ENCODE results near the gene TIAM1.

TIAM1 gene

DNA sequence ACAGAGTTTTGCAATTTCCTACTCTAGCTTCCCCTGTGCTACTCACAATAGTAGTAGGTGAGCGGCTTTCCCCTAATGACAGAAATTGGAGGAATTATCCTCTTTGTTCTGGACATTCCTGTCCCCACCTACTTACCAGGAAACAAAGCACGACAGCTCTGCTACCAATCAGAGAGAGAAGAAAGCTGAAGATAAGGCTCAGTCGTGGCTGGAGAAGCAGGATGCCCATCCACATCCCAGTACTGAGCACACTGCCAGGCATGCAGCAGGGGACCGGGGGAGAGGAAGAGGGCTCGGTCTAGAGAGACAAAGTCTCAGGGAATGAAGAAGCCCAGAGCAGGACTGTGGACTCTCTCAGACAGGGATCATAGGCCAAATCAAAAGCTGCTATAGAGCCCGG, 171.7 kb downstream of the TIAM1 start:
- no peaks in the 10 kb centered on the region for H3K9me3 ChIP-seq (ENCODE audit: insufficient read depth, low read length)
- H3K36me3 ChIP-seq (ENCODE audit: low read length): no peaks in the 10 kb centered on the region
- no peak overlapping the region for H3K4me2 ChIP-seq (ENCODE audit: low read depth, low read length, poor library complexity, severe bottlenecking)
- TF ChIP-seq CTCF (IDR thresholded peaks at IDR 0.05; ENCODE audit: insufficient read depth, low read length, poor library complexity, severe bottlenecking): no peak
- no peak for TF ChIP-seq EZH2phosphoT487 (conservative IDR thresholded peaks at IDR 0.05; ENCODE audit: low read length)
- no peaks in the 10 kb centered on the region for H3F3A ChIP-seq (ENCODE audit: insufficient read depth)
- no peaks in the 10 kb centered on the region for H4K20me1 ChIP-seq (ENCODE audit: low read depth, low read length)
- H3K27ac ChIP-seq (ENCODE audit: low read depth, low read length): no peak overlapping the region
- H2AFZ ChIP-seq (ENCODE audit: low read depth, low read length, severe bottlenecking): no peak overlapping the region
- no peaks in the 10 kb centered on the region for H3K79me2 ChIP-seq (ENCODE audit: insufficient read depth, low read length)
- no peak overlapping the region for H3K9ac ChIP-seq (ENCODE audit: low read length)
- H3K27me3 ChIP-seq (ENCODE audit: low read length): no peaks in the 10 kb centered on the region
- no peak overlapping the region for H3K4me3 ChIP-seq (ENCODE audit: insufficient read depth, low read length, poor library complexity, severe bottlenecking)
- H3K9me2 ChIP-seq (replicated peaks; ENCODE audit: insufficient read depth, low read length): no peaks in the 10 kb centered on the region

DNA sequence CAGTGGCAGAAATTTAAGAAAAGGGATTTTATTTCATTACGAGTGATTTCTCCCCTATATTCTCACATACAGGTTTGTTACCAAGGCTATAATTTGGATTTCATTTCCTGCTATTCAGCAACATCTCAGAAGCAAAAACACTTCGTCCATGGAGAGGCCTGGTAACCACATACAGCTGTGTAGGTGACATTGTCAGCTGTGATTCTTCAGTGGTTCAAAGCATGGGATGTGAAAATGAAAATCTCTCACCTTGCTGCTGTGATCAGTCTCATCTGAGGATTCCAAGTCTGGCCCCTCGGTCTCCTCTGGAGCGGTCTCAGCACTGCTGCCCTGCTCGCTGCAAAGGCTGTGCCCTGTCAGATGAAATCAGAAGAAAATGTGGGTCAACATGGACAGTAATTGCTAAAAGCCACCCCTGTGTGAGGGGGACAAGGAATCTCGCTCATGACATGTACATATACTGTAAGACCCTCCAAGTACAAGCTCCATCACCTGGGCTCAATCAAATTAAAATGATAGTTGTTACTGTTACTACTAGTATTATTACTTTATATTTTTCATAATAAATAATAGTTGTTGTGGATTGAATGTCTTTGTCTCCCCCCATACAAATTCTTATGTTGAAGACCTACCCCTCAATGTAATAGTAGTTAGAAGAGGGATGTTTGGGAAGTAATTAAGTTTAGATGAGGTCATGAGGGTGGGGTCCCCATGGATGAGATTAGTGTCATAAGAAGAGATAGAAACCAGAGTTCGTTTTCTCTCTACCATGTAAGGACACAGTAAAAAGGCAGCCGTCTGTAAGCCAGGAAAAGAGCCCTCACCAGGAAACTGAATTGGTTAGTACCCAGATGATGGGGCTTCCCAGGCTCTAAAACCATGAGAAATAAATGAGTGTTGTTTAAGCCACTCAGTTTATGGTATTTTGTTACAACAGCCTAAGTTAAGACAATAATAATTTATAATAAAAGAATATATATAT, 179.1 kb downstream of the TIAM1 start:
- H3K36me3 ChIP-seq (ENCODE audit: low read length): 0 out of 2 replicates have a peak, but pooled peaks cover 4% of the 10 kb centered on the region
- H3K4me2 ChIP-seq (ENCODE audit: low read depth, low read length, poor library complexity, severe bottlenecking): no peak overlapping the region
- no peak overlapping the region for H2AFZ ChIP-seq (ENCODE audit: low read depth, low read length, severe bottlenecking)
- no peak overlapping the region for H3K27ac ChIP-seq (ENCODE audit: low read depth, low read length)
- no peak overlapping the region for H3K9ac ChIP-seq (ENCODE audit: low read length)
- no peaks in the 10 kb centered on the region for H3F3A ChIP-seq (ENCODE audit: insufficient read depth)
- H3K9me2 ChIP-seq (replicated peaks; ENCODE audit: insufficient read depth, low read length): no peaks in the 10 kb centered on the region
- no peak overlapping the region for H3K4me3 ChIP-seq (ENCODE audit: insufficient read depth, low read length, poor library complexity, severe bottlenecking)
- no peaks in the 10 kb centered on the region for H3K79me2 ChIP-seq (ENCODE audit: insufficient read depth, low read length)
- no peaks in the 10 kb centered on the region for H4K20me1 ChIP-seq (ENCODE audit: low read depth, low read length)
- H3K9me3 ChIP-seq (ENCODE audit: insufficient read depth, low read length): no peaks in the 10 kb centered on the region
- TF ChIP-seq CTCF (IDR thresholded peaks at IDR 0.05; ENCODE audit: insufficient read depth, low read length, poor library complexity, severe bottlenecking) (no peak), EZH2phosphoT487 (conservative IDR thresholded peaks at IDR 0.05; ENCODE audit: low read length) (no peak)
- H3K27me3 ChIP-seq (ENCODE audit: low read length): no peaks in the 10 kb centered on the region

GRCh38 chr21:31162827-31163226, 181.2 kb downstream of the TIAM1 start:
- TF ChIP-seq CTCF (IDR thresholded peaks at IDR 0.05; ENCODE audit: insufficient read depth, low read length, poor library complexity, severe bottlenecking): no peak
- TF ChIP-seq EZH2phosphoT487 (conservative IDR thresholded peaks at IDR 0.05; ENCODE audit: low read length): no peak
- Histone ChIP-seq H3K79me2 (ENCODE audit: insufficient read depth, low read length) (no peaks in the 10 kb centered on the region), H3K9me3 (ENCODE audit: insufficient read depth, low read length) (no peaks in the 10 kb centered on the region), H3K9me2 (replicated peaks; ENCODE audit: insufficient read depth, low read length) (no peaks in the 10 kb centered on the region), H2AFZ (ENCODE audit: low read depth, low read length, severe bottlenecking) (no peak overlapping the region), H3K36me3 (ENCODE audit: low read length) (0 out of 2 replicates have a peak, but pooled peaks cover 4% of the 10 kb centered on the region), H3K27ac (ENCODE audit: low read depth, low read length) (no peak overlapping the region), H4K20me1 (ENCODE audit: low read depth, low read length) (no peaks in the 10 kb centered on the region), H3F3A (ENCODE audit: insufficient read depth) (no peaks in the 10 kb centered on the region), H3K4me2 (ENCODE audit: low read depth, low read length, poor library complexity, severe bottlenecking) (no peak overlapping the region), H3K27me3 (ENCODE audit: low read length) (no peaks in the 10 kb centered on the region), H3K9ac (ENCODE audit: low read length) (no peak overlapping the region), H3K4me3 (ENCODE audit: insufficient read depth, low read length, poor library complexity, severe bottlenecking) (no peak overlapping the region)

Data from SU-DHL-6 (cell line).